ENCODE results near the gene EPX.

DNA sequence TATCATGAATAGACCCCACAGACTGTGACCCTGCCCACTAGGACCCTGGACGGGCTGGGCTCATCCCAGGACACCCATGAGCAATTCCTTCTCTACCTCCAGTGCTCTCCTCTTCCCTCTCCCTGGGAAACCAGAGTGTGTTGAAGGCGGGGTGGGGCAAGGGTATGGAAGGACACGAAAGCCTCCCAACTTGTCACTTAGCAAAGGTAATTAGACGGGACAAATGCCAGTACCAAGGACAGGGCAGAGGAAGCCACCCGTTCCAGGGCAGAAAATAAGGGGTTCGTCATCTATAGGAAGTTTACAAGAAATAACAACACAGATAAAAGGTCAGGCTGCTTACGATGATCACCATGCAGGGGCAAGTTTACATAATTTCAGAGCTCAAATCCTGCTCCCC, 4.9 kb upstream of the EPX start:
- TF ChIP-seq, protein P1, sequence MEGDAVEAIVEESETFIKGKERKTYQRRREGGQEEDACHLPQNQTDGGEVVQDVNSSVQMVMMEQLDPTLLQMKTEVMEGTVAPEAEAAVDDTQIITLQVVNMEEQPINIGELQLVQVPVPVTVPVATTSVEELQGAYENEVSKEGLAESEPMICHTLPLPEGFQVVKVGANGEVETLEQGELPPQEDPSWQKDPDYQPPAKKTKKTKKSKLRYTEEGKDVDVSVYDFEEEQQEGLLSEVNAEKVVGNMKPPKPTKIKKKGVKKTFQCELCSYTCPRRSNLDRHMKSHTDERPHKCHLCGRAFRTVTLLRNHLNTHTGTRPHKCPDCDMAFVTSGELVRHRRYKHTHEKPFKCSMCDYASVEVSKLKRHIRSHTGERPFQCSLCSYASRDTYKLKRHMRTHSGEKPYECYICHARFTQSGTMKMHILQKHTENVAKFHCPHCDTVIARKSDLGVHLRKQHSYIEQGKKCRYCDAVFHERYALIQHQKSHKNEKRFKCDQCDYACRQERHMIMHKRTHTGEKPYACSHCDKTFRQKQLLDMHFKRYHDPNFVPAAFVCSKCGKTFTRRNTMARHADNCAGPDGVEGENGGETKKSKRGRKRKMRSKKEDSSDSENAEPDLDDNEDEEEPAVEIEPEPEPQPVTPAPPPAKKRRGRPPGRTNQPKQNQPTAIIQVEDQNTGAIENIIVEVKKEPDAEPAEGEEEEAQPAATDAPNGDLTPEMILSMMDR (conservative IDR thresholded peaks at IDR 0.05 in 1 of 2, IDR thresholded peaks at IDR 0.05 in 1 of 2; ENCODE audit: extremely low read depth in 1 of 2, insufficient read depth in 1 of 2, low read depth in 1 of 2, low read length in 2 of 2): no peak
- TF ChIP-seq EZH2 (IDR thresholded peaks at IDR 0.05; ENCODE audit: borderline replicate concordance, low read length): no peak
